GM19043 (cell line): ENCODE measurements around the gene DPYSL5.
"Not testable (repeated sequence)": the region's sequence is repeated elsewhere in the genome, so short reads cannot be mapped to it uniquely, and the experiment has no call there.

Experiments
- ATAC-seq: cut with Tn5 transposase; IDR thresholded peaks from one replicate; pipeline ENCODE4 v1.9.1; 2021; ENCODE audit warnings: low read depth; ENCODE audit not compliant: unreplicated experiment

Gene DPYSL5

GRCh38 chr2:26873286-26873983, 25.5 kb downstream of the DPYSL5 start:
- ATAC-seq: no peak

- no peak for ATAC-seq
Observed at GRCh38 chr2:26874514-26874913, 26.6 kb downstream of the DPYSL5 start.

DNA sequence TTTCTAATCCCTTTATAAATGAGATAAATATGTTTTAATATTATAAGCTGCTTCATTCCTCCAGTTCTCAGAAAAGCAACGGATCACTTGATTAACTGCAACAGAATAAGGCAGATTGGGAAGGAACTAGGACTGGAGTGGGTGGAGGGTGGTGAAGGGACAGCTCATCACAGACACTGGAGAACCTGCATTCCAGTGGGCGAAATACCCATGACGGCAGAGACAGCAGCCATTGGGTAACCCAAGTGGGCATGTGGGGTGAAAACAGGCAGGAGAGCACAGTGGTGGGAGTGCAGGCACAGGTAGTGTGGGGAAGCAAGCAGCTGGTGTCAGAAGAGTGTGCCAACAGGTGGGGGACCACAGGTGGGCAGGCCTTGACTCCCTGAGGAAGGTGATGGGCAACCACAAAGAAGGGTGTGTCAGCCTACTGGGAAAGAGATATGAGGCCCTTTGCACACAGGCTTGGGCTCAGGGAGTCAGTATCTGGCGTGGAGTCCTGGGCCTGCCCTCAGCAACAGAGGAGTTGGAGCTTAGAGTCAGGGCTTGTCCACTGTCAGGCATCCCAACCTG, 27.2 kb downstream of the DPYSL5 start:
- ATAC-seq: no peak

DNA sequence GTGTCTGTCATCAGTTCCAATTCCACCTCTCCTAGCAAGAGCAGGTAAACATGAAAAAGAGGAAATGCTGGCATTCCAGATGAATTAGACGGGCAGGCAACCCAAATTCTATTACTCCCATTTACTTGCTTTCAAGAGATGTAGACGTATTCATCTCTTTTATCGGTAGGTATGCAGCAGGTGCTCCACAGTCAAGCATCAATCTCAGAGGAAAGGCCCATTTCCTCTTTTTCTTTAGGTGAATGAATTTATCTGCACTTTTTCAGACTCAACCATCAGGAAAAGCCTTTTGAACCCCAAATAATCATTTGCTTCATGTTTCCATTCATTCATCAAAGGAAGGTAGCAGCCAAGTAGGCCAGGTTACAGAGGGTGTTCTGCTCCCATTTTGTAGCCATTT, 27.9 kb downstream of the DPYSL5 start:
- no peak for ATAC-seq

DNA sequence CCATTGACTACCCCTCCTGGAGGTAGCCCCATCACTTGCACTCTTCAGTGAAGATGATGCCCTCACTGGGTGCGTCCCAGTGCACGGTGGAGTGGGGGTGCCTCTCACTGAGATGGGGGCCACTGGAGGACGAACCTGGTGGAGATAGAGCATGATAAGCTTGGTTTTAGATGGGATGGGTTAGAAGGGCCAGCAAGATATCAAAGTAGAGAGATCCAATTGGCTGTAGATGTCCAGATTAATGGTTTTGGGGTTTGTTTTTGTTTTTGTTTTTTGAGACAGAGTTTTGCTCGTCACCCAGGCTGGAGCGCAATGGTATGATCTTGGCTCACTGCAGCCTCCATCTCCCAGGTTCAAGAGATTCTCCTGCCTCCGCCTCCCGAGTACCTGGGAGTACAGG, 28.3 kb downstream of the DPYSL5 start:
- ATAC-seq: no peak

DNA sequence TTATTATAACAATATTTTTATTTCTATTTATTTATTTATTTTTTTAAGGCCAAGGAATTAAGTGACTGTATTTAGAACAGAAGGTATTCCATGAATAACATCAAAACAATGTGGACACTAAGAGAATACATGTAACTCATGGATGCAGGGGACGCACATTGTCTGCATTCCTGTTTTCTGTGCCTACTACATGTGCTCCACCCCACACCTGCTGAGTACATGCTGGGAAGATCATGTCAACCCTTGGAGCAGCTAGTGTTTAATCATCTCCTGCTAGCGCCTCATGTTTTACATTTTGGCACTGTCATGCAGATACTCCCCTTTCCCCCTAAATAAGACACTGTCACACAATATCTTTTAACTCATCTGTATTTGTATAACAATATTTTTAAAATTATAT, 29.3 kb downstream of the DPYSL5 start:
- no peak for ATAC-seq

GRCh38 chr2:26880161-26880560, 32.2 kb downstream of the DPYSL5 start:
- ATAC-seq: no peak

GRCh38 chr2:26880910-26881435, 33.0 kb downstream of the DPYSL5 start:
- no peak for ATAC-seq

DNA sequence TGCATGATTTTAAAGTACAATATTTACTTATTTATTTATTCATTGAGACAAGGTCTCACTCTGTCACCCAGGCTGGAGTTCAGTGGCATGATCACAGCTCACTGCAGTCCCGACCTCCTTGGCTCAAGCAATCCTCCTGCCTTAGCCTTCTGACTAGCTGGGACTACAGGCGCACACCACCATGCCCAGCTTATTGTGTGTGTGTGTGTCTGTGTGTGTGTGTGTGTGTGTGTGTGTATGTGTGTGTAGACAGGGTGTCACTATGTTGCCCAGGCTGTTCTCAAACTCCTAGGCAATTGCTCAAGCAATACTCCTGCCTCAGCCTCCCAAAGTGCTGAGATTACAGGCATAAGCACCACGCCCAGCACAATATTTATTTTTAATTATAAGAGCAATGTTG, 34.3 kb downstream of the DPYSL5 start:
- not testable (repeated sequence) for ATAC-seq

GRCh38 chr2:26883956-26884355, 36.0 kb downstream of the DPYSL5 start:
- no peak for ATAC-seq

GRCh38 chr2:26884486-26884885, 36.6 kb downstream of the DPYSL5 start:
- no peak for ATAC-seq

DNA sequence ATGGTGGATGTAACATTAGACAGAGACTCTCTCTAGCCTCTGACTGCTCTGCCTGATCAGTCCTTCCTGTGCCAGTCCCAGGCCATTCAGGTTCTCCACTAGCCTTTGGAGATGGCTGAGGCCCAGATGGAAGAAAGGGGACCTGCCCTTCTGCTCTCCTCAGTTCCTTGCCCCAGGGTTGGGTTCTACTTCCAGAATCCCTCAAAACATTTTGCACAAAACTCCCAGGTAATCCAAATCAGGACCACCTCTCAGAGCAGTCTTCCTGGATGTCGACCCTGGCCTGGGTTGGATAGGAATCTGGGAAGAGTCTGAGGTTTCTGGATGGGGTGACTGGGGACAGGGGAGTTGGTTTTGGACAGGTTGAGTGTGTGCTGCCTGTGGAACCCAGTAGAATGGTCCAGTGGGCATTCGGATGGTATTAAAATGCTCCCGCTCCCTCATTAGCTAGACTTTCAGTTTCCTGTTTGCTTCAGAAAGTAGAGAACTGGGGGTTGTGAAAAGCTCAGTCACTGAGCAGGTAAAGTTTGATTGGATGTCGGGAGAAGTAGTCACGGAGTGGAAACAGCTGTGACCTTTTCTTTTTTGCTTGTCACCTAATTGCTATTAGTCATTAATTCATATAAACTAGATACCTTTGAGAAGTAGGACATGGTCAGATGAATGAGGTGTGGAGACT, 37.9 kb downstream of the DPYSL5 start:
- ATAC-seq: no peak

- no peak for ATAC-seq
Observed at GRCh38 chr2:26886736-26887135, 38.8 kb downstream of the DPYSL5 start.

- ATAC-seq: no peak
Observed at GRCh38 chr2:26887151-26887550, 39.2 kb downstream of the DPYSL5 start.

DNA sequence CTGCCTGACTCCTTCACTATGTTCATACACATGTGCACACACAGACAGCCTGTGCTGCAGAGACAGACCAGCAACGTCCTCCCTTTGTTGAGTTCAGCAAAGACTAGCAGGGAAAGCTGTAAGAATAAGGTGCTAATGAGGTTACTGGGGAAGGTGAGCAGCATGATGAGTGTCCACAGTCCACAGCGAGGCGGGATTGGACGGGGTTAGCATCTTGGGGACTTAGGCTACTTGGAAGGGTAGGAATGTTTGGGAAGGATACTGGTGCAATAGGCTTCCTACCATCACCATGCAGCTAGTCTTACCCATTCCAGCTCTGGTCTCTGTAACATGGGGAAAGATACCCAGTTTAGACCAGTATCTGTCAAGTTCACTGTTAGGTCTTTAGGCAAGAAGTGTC, 41.9 kb downstream of the DPYSL5 start:
- no peak for ATAC-seq

- no peak for ATAC-seq
Observed at GRCh38 chr2:26890341-26891000, 42.5 kb downstream of the DPYSL5 start.

GRCh38 chr2:26892133-26892532, 44.2 kb downstream of the DPYSL5 start:
- no peak for ATAC-seq

DNA sequence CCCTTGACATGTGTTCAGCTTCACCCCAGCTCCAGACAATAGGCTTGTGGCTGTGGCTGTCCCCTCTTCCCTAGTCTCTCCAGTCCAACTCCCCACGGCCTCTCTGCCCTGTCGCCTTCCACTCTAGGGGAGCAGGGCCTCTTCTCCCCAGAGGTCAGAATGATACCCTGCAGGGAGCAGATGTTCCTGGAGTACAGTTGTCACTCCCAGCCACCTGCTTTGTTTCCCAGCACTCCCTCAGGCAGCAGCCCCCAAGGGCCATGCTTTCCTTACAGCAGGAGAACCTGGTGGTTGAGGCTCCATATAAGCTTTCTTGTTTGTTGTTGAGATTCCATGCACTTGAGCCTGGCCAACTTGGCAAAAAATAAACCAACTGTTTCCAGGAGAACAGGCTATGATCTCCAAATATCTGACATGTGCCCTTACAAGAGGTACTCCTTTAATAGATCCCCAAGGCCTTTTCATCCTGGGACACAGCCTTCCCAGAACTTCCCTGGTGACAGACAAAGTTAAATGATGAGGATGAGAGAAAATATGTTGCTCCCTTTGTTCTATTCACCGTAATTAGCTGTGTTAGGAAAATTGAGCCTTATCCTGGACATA, 45.1 kb downstream of the DPYSL5 start:
- ATAC-seq: no peak

DNA sequence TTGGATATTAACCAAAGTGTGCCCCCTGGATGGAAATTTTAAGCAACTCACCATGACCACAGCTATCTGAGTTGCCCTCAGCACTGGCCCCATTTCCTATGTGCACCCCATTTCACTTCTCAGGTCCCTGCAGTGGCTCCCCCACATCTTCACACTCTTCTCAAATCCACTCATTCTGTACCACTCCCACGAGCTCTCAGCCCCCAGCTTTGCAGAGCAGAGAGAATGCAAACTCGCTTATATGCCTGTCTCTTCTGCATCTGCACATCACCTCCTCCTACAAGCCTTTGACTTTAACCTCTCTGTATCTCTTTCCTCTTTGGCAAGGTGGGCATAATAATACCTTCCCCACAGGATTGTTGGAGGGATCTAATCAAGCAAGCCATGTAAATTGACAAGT, 46.2 kb downstream of the DPYSL5 start:
- ATAC-seq: no peak

GRCh38 chr2:26897807-26898479, 50.0 kb downstream of the DPYSL5 start:
- no peak for ATAC-seq
